Measurements from ENCODE around the gene NPIPA1.
"Not testable (repeated sequence)": the region's sequence is repeated elsewhere in the genome, so short reads cannot be mapped to it uniquely, and the experiment has no call there.

- not testable (repeated sequence) for TF ChIP-seq CTCF (IDR thresholded peaks at IDR 0.05); PREB (CRISPR knock-in tag; IDR thresholded peaks at IDR 0.05; ENCODE audit: borderline replicate concordance); MAX (CRISPR knock-in tag; IDR thresholded peaks at IDR 0.05); NR1H2 (CRISPR knock-in tag; IDR thresholded peaks at IDR 0.05); ATF6 (CRISPR knock-in tag; IDR thresholded peaks at IDR 0.05); ZNF138 (CRISPR knock-in tag; conservative IDR thresholded peaks at IDR 0.05); JAZF1 (CRISPR knock-in tag; IDR thresholded peaks at IDR 0.05); JUN (CRISPR knock-in tag; IDR thresholded peaks at IDR 0.05); PRDM15 (CRISPR knock-in tag; IDR thresholded peaks at IDR 0.05); ZBTB21 (CRISPR knock-in tag; IDR thresholded peaks at IDR 0.05; ENCODE audit: borderline replicate concordance)
These were observed 33.9 kb upstream of the NPIPA1 start for GRCh38 chr16:14903191-14903957.
